ENCODE measurements around the gene FGF13. TPM values are rescaled to one million over a fixed set of nuclear protein-coding genes. Genes with fewer than 3 reads are reported as not detected.

FGF13 gene
- total and polyA plus RNA-seq, 11 donors: 0.44 to 3.3 (median 1.4) TPM

GRCh38 chrX:138704101-138704500 is 7.4 kb downstream of the FGF13 start:
- intact Hi-C loops (cut with DNase I): no loop called here
- peaks cover 0 to 19% (median 0%) of the 10 kb centered on the region in 9 donors for H3K27me3 ChIP-seq

GRCh38 chrX:138692591-138692990 is 18.9 kb downstream of the FGF13 start:
- no peaks in the 10 kb centered on the region for H3K4me1 ChIP-seq
- TF ChIP-seq POLR2A (IDR thresholded peaks at IDR 0.05) (no peak), CTCF (IDR thresholded peaks at IDR 0.05) (no peak)
- 73 to 85% (median 79%) methylated on average over 1 of the region's 1 CpG for WGBS, 4 donors
- peaks cover 0 to 8% (median 0%) of the 10 kb centered on the region in 9 donors for H3K27me3 ChIP-seq
- H3K4me3 ChIP-seq: no peak overlapping the region
- intact Hi-C loops (cut with DNase I): no loop called here
- ATAC-seq (no peak), DNase-seq (no peak)
- no peaks in the 10 kb centered on the region for H3K36me3 ChIP-seq
- H3K27ac ChIP-seq: no peak overlapping the region
- H3K9me3 ChIP-seq: no peaks in the 10 kb centered on the region

More at GRCh38 chrX:138704101-138704500, 7.4 kb downstream of the FGF13 start:
- ATAC-seq (no peak), DNase-seq (no peak)
- 52 to 77% (median 68%) methylated on average over 3 of the region's 3 CpGs for WGBS, 4 donors
- Histone ChIP-seq H3K4me1 (no peaks in the 10 kb centered on the region), H3K36me3 (no peaks in the 10 kb centered on the region), H3K4me3 (no peak overlapping the region), H3K9me3 (no peaks in the 10 kb centered on the region), H3K27ac (no peak overlapping the region)
- no peak for TF ChIP-seq POLR2A (IDR thresholded peaks at IDR 0.05)
- TF ChIP-seq CTCF (IDR thresholded peaks at IDR 0.05): no peak

GRCh38 chrX:138691186-138691585 is 20.3 kb downstream of the FGF13 start:
- H3K36me3 ChIP-seq: no peaks in the 10 kb centered on the region
- no peak for TF ChIP-seq POLR2A (IDR thresholded peaks at IDR 0.05)
- TF ChIP-seq CTCF (IDR thresholded peaks at IDR 0.05): no peak
- H3K27me3 ChIP-seq: peaks cover 0 to 5% (median 0%) of the 10 kb centered on the region in 9 donors
- 50 to 56% (median 53%) methylated on average over 4 of the region's 4 CpGs for WGBS, 4 donors
- intact Hi-C loops (cut with DNase I): no loop called here
- H3K4me3 ChIP-seq: no peak overlapping the region
- no peak overlapping the region for H3K27ac ChIP-seq
- DNase-seq: no peak
- ATAC-seq: no peak
- no peaks in the 10 kb centered on the region for H3K4me1 ChIP-seq
- no peaks in the 10 kb centered on the region for H3K9me3 ChIP-seq

GRCh38 chrX:138690591-138690990 is 20.9 kb downstream of the FGF13 start:
- TF ChIP-seq POLR2A (IDR thresholded peaks at IDR 0.05) (no peak), CTCF (IDR thresholded peaks at IDR 0.05) (no peak)
- Histone ChIP-seq H3K27me3 (peaks cover 0 to 5% (median 0%) of the 10 kb centered on the region in 9 donors), H3K4me1 (no peaks in the 10 kb centered on the region), H3K27ac (no peak overlapping the region), H3K4me3 (no peak overlapping the region), H3K9me3 (no peaks in the 10 kb centered on the region), H3K36me3 (no peaks in the 10 kb centered on the region)
- DNase-seq (no peak), ATAC-seq (no peak)
- intact Hi-C loops (cut with DNase I): no loop called here

Data from heart left ventricle (tissue), 16 donors.